ENCODE measurements around the gene C14orf93. TPM values are rescaled to one million over a fixed set of nuclear protein-coding genes. Genes with fewer than 3 reads are reported as not detected.

C14orf93 gene
- total and polyA plus RNA-seq, 9 of the 15 experiments (the other 6 are each of a cell fraction or from before 2014, with no cell fraction given): 2.2 to 22.4 (median 16.1) TPM

DNA sequence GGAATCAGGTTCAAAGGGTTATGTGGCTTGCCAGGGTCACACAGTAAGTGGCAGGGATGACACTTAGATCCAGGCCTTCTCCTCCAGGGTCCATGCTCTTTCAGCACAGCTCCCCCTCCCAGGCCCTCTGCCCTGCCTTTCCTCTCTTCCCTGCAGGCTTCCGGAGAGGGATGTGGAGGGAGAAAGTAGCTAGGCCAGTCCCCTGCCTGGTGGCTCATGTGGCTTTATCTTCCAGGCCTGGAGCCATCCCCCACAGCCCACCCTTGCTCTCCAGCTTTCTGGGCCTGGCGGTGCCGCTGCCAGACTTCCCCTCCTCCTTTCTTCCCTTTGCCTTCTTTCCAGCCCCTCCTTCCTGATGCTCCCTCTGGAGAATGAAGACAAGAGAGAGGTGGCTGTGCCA lies 33.8 kb upstream of the C14orf93 start:
- ATAC-seq (no peak), DNase-seq (ENCODE audit: extremely low read depth in 1 of 4, low spot score in 3 of 4) (no peak), FAIRE-seq (no peak)
- ChIA-PET CTCF (ENCODE audit: low intra/inter-chr PET ratio) (no interaction called here), POLR2A (interaction anchor here (1.0 to 1.7 kb wide), 2 partner anchors 37 kb away, joined by 3 to 5 read pairs; no protein-coding TSS in a partner anchor)
- H3K4me2 ChIP-seq (ENCODE audit: insufficient read depth, low read length): no peak overlapping the region
- no peaks in the 10 kb centered on the region for H3K9me3 ChIP-seq (replicated peaks; ENCODE audit: control insufficient read depth, insufficient read depth, low read depth, low read length)
- BruUV-seq (replicated peaks): no TSS peak
- no peaks in the 10 kb centered on the region for H3K27me3 ChIP-seq (ENCODE audit: control insufficient read depth in 2 of 2, insufficient read depth in 2 of 2, low read length in 2 of 2)
- H4K20me1 ChIP-seq (replicated peaks; ENCODE audit: control insufficient read depth, insufficient read depth, low read length): no peaks in the 10 kb centered on the region
- intact Hi-C loops (cut with micrococcal nuclease) (no loop called here), in situ Hi-C loops (cut with MboI) (no loop called here)
- H3K9me1 ChIP-seq (ENCODE audit: control insufficient read depth, insufficient read depth, low read length): no peaks in the 10 kb centered on the region
- no peak overlapping the region for H2AFZ ChIP-seq (ENCODE audit: low read depth, low read length)
- H3K36me3 ChIP-seq (ENCODE audit: control insufficient read depth, insufficient read depth, low read length): no peaks in the 10 kb centered on the region
- H3K4me1 ChIP-seq (replicated peaks in 1 of 2; ENCODE audit: control insufficient read depth in 2 of 2, insufficient read depth in 2 of 2, low read length in 2 of 2): peaks cover 15 to 35% of the 10 kb centered on the region in 2 experiments
- no peak overlapping the region for H3K27ac ChIP-seq (ENCODE audit: extremely low read depth, low read depth, low read length)
- H3K4me3 ChIP-seq: no peak overlapping the region
- H3K79me2 ChIP-seq (ENCODE audit: control insufficient read depth, insufficient read depth, low read length): no peaks in the 10 kb centered on the region
- WGBS (ENCODE audit: insufficient coverage, low coverage, missing lambda C conversion rate): 94% methylated on average over 3 of the region's 3 CpGs
- 0 out of 4 replicates have a peak overlapping the region, but pooled peaks of 1 of the 2 experiments have one; percentile 30 for H3K9ac ChIP-seq (ENCODE audit: insufficient read depth in 1 of 2, low read depth in 2 of 2, low read length in 2 of 2)
- no peak for TF ChIP-seq SIX5 (IDR thresholded peaks at IDR 0.05; ENCODE audit: borderline replicate concordance in 1 of 2, insufficient read depth in 1 of 2, low read depth in 1 of 2, low read length in 2 of 2)
- TF ChIP-seq, protein P1, sequence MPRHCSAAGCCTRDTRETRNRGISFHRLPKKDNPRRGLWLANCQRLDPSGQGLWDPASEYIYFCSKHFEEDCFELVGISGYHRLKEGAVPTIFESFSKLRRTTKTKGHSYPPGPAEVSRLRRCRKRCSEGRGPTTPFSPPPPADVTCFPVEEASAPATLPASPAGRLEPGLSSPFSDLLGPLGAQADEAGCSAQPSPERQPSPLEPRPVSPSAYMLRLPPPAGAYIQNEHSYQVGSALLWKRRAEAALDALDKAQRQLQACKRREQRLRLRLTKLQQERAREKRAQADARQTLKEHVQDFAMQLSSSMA (CRISPR knock-in tag; IDR thresholded peaks at IDR 0.05): no peak
- TF ChIP-seq ZNF23 (CRISPR knock-in tag; IDR thresholded peaks at IDR 0.05): no peak
- TF ChIP-seq TCF7L2 (IDR thresholded peaks at IDR 0.05; ENCODE audit: low read depth, low read length): no peak
- TF ChIP-seq WHSC1 (IDR thresholded peaks at IDR 0.05; ENCODE audit: low read length): no peak
- TF ChIP-seq XRCC5 (IDR thresholded peaks at IDR 0.05; ENCODE audit: low read depth, low read length): no peak
- TF ChIP-seq SRSF1 (IDR thresholded peaks at IDR 0.05; ENCODE audit: low read depth, low read length): no peak
- TF ChIP-seq ZBTB7A (IDR thresholded peaks at IDR 0.05; ENCODE audit: borderline replicate concordance, control insufficient read depth, low read depth, low read length): no peak
- TF ChIP-seq, protein P2, sequence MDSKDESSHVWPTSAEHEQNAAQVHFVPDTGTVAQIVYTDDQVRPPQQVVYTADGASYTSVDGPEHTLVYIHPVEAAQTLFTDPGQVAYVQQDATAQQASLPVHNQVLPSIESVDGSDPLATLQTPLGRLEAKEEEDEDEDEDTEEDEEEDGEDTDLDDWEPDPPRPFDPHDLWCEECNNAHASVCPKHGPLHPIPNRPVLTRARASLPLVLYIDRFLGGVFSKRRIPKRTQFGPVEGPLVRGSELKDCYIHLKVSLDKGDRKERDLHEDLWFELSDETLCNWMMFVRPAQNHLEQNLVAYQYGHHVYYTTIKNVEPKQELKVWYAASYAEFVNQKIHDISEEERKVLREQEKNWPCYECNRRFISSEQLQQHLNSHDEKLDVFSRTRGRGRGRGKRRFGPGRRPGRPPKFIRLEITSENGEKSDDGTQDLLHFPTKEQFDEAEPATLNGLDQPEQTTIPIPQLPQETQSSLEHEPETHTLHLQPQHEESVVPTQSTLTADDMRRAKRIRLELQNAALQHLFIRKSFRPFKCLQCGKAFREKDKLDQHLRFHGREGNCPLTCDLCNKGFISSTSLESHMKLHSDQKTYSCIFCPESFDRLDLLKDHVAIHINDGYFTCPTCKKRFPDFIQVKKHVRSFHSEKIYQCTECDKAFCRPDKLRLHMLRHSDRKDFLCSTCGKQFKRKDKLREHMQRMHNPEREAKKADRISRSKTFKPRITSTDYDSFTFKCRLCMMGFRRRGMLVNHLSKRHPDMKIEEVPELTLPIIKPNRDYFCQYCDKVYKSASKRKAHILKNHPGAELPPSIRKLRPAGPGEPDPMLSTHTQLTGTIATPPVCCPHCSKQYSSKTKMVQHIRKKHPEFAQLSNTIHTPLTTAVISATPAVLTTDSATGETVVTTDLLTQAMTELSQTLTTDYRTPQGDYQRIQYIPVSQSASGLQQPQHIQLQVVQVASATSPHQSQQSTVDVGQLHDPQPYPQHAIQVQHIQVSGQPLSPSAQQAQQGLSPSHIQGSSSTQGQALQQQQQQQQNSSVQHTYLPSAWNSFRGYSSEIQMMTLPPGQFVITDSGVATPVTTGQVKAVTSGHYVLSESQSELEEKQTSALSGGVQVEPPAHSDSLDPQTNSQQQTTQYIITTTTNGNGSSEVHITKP (IDR thresholded peaks at IDR 0.05; ENCODE audit: partially characterized antibody): no peak
- TF ChIP-seq RBM39 (optimal IDR thresholded peaks at IDR 0.05; ENCODE audit: low read depth, low read length): no peak
- no peak for TF ChIP-seq ZNF717 (CRISPR knock-in tag; IDR thresholded peaks at IDR 0.05)
- no peak for TF ChIP-seq NONO (IDR thresholded peaks at IDR 0.05; ENCODE audit: low read depth in 2 of 2, low read length in 1 of 2)
- no peak for TF ChIP-seq CTCF (IDR thresholded peaks at IDR 0.05 in 2 of 3, conservative IDR thresholded peaks at IDR 0.05 in 1 of 3; ENCODE audit: insufficient read depth in 2 of 3, low read depth in 1 of 3, low read length in 3 of 3)
- no peak for TF ChIP-seq CHAMP1 (IDR thresholded peaks at IDR 0.05)
